Dedifferentiated amniotic fluid mesenchymal stem cell (primary cell): ENCODE data around the gene ABHD16B.
"Not testable (repeated sequence)": the region's sequence is repeated elsewhere in the genome, so short reads cannot be mapped to it uniquely, and the experiment has no call there.

ENCODE experiments used
- DNase-seq: peaks from one replicate; pipeline ENCODE4 v3.0.0-alpha.2; 2016; ENCODE audit errors: extremely low spot score

ABHD16B gene

GRCh38 chr20:63855363-63856097 is 5.8 kb upstream of the ABHD16B start:
- no peak for DNase-seq

GRCh38 chr20:63856098-63856511 is 5.2 kb upstream of the ABHD16B start:
- DNase-seq = no peak

- DNase-seq = no peak
These were observed 3.4 kb upstream of the ABHD16B start for GRCh38 chr20:63857764-63858392.

- DNase-seq = no peak
These were observed 2.7 kb upstream of the ABHD16B start for GRCh38 chr20:63858393-63859165.

GRCh38 chr20:63859166-63859699 is 2.1 kb upstream of the ABHD16B start:
- no peak for DNase-seq

GRCh38 chr20:63860325-63861051 is 810 bp upstream of the ABHD16B start:
- DNase-seq = no peak

GRCh38 chr20:63861981-63862901 is 943 bp downstream of the ABHD16B start:
- no peak for DNase-seq

- DNase-seq = no peak
These were observed 1.9 kb downstream of the ABHD16B start for GRCh38 chr20:63863021-63863797.

- peak; percentile 46 for DNase-seq
These were observed 2.7 kb downstream of the ABHD16B start for GRCh38 chr20:63863798-63864544.

GRCh38 chr20:63864545-63864977 is 3.3 kb downstream of the ABHD16B start:
- DNase-seq = no peak

- peak; percentile 97 for DNase-seq
These were observed 3.8 kb downstream of the ABHD16B start, which contains the start of gene TPD52L2 for GRCh38 chr20:63864978-63865640. Gene TPD52L2, plus strand, starts transcription at chr20:63865270. Its CDS starts 96 bp downstream, at chr20:63865366.

- DNase-seq = not testable (repeated sequence)
These were observed 5.7 kb downstream of the ABHD16B start for GRCh38 chr20:63867042-63867441.

- DNase-seq = no peak
These were observed 7.0 kb downstream of the ABHD16B start for GRCh38 chr20:63868264-63868663.

- no peak for DNase-seq
These were observed 12.2 kb downstream of the ABHD16B start for GRCh38 chr20:63873477-63873971.

GRCh38 chr20:63874241-63874640 is 12.9 kb downstream of the ABHD16B start:
- not testable (repeated sequence) for DNase-seq

- DNase-seq = no peak
These were observed 15.3 kb downstream of the ABHD16B start for GRCh38 chr20:63876489-63877036.

GRCh38 chr20:63877755-63878470 is 16.6 kb downstream of the ABHD16B start:
- DNase-seq = no peak
